Middle frontal gyrus (tissue), 1 donor: ENCODE data around the gene PTPRA.
"Not testable (repeated sequence)": the region's sequence is repeated elsewhere in the genome, so short reads cannot be mapped to it uniquely, and the experiment has no call there.

Experiments used
- DNase-seq: peaks from one replicate; pipeline ENCODE4 v3.0.0-alpha.2; 2015; ENCODE audit warnings: low spot score; ENCODE audit errors: extremely low spot score

Gene PTPRA, protein sequence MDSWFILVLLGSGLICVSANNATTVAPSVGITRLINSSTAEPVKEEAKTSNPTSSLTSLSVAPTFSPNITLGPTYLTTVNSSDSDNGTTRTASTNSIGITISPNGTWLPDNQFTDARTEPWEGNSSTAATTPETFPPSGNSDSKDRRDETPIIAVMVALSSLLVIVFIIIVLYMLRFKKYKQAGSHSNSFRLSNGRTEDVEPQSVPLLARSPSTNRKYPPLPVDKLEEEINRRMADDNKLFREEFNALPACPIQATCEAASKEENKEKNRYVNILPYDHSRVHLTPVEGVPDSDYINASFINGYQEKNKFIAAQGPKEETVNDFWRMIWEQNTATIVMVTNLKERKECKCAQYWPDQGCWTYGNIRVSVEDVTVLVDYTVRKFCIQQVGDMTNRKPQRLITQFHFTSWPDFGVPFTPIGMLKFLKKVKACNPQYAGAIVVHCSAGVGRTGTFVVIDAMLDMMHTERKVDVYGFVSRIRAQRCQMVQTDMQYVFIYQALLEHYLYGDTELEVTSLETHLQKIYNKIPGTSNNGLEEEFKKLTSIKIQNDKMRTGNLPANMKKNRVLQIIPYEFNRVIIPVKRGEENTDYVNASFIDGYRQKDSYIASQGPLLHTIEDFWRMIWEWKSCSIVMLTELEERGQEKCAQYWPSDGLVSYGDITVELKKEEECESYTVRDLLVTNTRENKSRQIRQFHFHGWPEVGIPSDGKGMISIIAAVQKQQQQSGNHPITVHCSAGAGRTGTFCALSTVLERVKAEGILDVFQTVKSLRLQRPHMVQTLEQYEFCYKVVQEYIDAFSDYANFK

DNA sequence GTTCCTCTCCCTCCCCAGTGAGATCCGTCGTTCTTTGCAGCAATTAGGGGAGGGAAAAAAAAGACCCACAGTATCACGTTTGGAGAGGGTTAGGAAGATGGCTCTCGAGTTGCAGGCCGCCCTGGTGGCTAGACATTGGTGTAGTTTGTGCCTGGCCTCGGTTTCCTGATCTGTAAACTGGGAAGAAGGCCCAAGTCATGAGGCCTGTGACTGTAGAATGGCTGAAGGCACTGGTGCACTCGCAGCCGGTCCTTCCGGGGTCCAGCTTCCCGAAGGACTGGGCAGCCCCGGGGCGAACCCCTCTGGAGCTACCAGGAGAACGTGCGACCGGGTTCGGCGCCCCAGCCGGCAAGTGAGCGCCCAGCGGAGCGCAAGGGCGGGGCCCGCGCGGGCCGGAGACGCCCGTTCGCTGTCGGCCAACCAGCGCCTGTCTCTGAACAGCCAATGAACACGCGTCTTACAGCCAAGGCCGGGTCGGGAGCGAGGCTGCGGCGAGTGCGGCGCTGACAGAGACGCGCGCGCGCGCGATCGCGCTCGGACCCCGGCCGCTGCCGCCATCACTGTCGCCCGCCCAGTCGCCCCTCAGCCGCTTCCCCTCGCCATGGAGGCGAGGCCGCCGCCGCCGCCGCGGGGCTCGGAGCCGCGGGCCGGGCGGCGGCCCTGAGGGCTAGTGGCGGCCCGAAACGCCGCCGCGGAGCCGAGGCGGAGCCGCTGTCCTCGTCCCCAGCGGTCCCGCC lies at the start of gene PTPRA:
Gene PTPRA, plus strand, starts transcription at position 472 of the 737 bp plus-strand sequence. CDS start 90,797 bp downstream, outside the sequence.
- DNase-seq: peak; percentile 93

DNA sequence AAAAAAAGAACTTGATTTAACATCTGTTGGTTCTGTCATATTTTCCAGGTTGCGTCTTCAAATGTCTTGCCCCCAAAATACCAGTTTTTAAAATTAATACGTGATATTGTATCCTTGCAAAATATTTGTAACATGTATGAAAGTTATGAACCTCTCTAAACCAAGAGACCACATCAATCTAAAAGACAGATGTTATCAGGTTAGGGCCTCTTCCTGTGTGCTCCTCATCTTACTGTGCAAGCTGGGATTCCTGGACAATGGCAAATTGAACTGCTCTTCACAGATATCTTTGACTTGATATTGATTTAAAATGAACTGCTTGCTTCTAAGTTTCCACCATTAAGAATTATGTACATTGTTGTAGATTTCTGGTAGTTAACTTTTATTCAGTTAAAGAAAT lies 47.5 kb upstream of the PTPRA start:
- DNase-seq: no peak

DNA sequence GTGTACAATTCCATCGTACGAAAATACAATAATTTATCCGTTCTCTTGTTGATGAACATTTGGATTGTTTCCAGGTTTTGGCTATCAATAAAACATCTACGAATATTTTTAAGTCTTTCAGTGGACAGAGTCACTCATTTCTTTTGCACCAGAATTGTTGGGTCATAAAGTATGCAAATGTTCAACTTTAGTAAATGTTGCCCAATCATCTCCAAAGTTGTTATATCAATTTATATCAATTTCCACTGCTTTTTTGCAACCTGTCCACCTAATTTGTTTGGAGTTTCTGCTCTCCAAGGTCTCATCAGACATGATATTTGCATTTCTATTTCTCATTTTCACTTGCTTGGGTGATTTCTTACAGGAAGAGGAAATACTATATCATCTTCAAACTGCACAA lies 46.6 kb upstream of the PTPRA start:
- no peak for DNase-seq

- no peak for DNase-seq
Measured at GRCh38 chr20:2829376-2829775, 43.9 kb upstream of the PTPRA start.

DNA sequence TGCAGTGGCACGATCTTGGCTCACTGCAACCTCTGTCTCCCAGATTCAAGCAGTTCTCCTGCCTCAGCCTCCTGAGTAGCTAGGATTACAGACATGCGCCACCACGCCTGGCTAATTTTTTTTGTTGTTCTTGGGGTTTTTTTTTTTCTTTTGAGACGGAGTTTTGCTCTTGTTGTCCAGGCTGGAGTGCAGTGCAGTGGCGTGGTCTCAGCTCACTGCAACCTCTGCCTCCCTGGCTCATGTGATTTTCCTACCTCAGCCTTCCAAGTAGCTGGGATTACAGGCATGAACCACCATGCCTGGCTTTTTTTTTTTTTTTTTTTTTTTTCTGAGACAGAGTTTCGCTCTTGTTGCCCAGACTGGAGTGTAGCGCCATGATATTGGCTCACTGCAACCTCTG lies 42.1 kb upstream of the PTPRA start:
- DNase-seq: not testable (repeated sequence)

- no peak for DNase-seq
Measured at GRCh38 chr20:2833761-2834160, 39.5 kb upstream of the PTPRA start.

DNA sequence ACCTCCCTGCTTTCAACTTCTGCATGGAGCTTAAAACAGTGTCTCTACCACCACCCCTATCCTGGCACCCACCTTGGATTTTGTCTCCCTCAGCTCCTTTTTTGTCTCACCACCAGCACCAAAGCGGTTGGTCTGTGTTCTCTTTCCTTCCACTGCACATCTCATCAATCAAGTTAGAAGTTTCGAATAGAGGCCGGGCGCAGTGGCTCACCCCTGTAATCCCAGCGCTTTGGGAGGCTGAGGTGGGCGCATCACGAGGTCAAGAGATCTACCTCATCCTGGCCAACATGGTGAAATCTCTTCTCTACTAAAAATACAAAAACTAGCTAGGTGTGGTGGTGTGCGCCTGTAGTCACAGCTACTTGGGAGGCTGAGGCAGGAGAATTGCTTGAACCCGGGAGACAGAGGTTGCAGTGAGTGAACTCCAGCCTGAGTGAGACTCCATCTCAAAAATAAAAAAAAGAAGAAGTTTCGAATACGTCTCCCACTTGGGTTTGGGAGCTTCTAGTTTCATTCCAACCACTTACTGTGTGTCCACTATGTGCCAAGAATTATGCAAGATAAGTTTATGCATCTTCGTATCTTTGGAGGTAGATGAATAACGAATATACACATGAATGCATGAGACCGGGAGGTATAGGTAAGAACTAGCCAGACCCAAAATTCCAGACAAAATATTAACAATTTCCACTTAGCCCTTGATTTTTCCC lies 38.7 kb upstream of the PTPRA start:
- no peak for DNase-seq

DNA sequence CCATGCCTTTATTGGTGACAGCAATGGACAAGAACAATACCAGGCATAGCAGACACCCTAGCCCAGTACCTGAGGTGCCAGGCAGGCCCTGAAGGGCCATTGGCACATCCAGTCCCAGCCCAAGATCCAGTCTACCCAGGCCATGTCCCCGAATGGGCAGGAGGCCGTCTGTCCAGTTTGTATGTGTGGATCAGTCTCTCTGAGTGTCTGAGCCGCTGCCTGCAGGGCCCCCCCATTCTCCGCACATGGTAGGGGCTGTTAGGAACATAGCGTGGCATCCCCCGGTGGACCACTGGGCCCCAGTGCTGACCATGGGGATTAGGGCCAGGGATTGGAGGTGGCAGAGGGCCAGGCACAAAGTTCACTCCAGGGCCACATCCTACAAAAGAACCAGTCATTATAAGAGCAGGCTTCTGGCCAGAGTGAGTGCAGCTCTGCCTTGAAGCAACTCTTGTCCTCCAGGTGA lies 37.9 kb upstream of the PTPRA start:
- DNase-seq: no peak

DNA sequence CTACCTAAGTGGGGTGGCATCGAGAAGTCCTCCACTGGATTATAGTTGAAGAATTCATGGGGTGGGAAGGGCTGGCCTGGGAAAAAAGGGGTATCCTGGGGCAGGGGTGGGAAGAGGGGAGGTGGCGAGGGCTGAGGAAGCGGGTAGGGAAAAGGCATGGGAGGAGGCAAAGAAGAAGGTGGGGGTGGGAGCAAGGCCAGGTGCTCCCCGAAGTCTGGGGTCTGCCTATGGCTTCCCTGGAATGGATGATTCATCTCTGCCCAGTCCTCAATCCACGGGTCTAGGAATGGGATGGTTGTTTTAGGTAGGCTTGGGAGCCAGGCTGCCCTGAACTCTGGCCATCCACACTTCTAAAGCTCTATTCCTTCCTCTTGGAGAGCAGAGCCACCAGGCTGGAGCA lies 37.2 kb upstream of the PTPRA start:
- no peak for DNase-seq

GRCh38 chr20:2837221-2837960 lies 35.9 kb upstream of the PTPRA start:
- DNase-seq: no peak

DNA sequence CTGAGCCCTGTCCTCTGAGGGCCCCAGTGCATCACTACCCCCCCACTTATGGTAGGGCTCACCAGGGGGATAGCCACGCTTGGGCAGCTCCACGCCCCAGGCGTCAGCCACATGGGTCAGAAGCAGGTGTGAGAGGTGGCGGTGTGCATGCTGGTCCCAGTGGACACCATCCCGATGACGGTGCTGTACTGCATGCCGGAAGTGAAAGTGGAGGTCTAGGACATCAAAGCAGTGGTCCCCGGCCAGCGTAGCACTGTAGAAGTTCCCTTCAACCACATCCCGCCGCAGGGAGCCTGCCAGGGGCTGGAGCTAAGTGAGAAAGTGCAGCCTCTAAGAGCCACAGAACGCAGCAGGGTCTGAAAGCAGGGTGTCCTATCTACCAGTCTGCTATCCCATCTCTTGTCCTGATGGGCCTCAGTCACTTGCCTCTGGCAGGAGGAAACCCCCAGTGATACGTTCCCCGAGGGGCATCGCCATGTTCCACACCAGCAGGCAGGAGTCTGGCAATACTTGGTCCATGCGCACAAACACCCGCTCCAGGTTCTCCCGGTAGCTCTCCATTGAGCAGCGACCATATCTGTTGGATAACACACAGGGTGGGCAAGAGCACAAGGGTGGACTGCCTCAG lies 35.0 kb upstream of the PTPRA start:
- DNase-seq: no peak

GRCh38 chr20:2838847-2839671 lies 34.2 kb upstream of the PTPRA start:
- DNase-seq: no peak

GRCh38 chr20:2839732-2840137 lies 33.5 kb upstream of the PTPRA start:
- DNase-seq: no peak

- DNase-seq: peak; percentile 66
Measured at GRCh38 chr20:2840138-2840966, 32.9 kb upstream of the PTPRA start, which contains the start of the genes PCED1A and VPS16. TSS of gene PCED1A (minus strand) at chr20:2840655. CDS start at chr20:2839912, 743 bp downstream. TSS of gene VPS16 (plus strand) at chr20:2840745. CDS start at chr20:2840775, 30 bp downstream.

- no peak for DNase-seq
Measured at GRCh38 chr20:2840967-2841531, 32.2 kb upstream of the PTPRA start.

GRCh38 chr20:2845607-2846006 lies 27.7 kb upstream of the PTPRA start:
- DNase-seq: no peak

DNA sequence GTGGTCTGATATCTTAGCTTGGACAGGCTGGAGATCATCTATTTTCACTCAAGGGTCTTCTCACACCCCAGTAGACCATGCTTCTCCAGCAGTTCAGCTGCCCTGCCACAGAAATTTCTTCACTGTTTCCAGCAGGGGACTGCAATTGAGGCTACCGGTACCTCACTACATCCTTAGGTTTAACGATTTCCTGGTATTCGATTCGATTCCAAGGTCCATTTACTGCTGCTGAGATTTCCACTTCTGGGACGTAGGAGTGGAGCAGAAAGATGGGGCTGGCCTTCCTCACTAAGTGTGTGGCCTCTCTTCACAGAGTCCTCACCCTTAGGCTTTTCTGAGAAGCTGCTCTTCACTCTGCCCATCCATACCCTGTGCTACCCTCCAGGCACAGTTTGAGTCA lies 26.6 kb upstream of the PTPRA start:
- no peak for DNase-seq

DNA sequence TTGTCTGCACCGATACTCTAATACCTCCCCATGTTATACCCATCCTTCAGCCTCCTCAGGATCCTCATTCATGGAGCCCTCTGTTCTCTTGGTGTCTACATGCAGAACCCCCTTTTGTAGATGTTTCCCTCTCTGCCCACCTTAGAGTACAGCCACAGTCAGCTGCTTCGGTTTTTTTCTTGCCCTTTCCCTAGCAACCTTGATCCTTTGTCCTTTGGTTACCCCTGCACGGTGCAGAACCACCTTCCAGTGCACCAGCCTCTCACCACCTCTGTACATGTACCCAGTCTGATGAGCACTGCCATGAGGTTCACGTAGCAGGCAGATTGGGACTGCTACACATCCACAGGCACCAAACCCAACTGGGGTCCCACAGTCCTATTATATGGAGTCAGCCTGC lies 25.5 kb upstream of the PTPRA start:
- no peak for DNase-seq
